ENCODE data around the gene SERPINA1.
A peak's percentile ranks its signal among the peaks of the same experiment; 100 is the strongest.

The SERPINA1 gene

DNA sequence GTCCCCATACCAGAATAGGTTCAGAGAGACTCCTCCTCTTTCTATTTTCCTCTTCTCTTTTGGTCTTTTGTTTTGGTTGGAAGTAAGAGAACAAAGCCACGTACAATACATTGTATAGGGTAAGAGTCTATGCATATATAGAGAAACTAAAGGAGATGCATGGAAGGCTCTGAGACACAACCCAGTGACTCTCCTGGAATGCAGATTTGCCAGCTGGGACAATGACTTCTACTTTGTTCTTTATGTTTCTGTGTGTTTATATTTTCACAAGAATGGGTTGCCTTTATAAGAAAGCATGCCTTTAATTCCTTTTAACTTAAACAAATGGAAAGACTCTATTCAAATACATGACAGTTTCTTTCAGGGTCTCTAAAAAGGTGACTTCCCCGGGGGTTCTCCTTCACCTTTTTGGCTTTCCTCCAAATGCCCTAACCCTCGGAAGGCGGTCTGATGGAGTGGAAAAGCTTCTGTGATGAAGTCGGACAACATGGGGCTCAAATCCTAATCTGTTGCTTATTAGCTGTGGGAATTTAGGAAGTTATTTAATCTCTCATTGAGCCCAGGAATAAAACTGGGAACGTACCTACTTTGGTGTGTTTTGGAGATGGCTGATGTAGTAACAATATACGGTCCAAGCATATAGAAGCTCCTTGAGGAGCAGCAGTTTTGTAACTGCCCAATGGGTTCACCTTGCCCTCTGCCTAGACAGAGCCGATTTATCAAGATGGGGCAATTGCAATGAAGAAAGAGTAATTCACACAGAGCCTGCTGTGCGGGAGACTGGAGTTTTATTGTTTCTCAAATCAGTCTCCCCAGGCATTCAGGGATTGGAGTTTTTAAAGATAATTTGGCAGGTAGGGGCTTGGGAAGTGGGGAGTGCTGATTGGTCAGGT lies 9.1 kb upstream of the SERPINA1 start:
- DNase-seq: no peak

- no peak for DNase-seq
Observed at GRCh38 chr14:94396628-94397225, 8.3 kb upstream of the SERPINA1 start.

DNA sequence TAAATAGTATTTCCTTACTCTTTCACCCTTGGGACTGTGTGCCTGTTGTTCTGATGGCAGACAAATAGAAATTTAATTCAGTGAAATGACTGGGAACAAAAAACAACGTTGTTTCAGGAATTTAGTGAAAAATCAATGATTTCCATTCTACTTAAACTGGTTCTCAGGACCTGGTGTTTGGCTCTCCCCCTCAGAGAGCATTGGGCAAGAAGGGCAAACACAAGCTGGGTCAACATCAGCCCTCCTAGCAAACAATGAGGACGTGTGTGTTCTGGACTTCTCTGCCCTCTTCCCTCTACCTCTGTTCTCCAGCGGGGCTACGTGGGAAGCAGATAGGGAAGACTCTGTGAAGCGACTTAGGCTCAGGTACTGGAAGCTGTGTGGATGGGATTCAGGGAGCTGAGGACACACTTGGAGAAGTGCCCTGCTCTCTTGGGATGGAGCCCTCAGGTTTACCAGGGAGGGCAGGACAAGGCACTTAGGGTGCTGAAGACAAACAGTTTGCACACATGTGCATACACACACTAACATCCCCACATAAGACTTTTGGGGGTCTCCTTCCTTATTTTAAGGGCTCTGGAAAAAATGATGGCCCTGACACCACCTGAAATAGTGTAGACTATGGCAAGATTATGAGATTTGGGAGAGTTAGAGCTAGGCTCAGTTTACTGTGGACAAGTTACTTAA lies 7.6 kb upstream of the SERPINA1 start:
- DNase-seq: no peak

DNA sequence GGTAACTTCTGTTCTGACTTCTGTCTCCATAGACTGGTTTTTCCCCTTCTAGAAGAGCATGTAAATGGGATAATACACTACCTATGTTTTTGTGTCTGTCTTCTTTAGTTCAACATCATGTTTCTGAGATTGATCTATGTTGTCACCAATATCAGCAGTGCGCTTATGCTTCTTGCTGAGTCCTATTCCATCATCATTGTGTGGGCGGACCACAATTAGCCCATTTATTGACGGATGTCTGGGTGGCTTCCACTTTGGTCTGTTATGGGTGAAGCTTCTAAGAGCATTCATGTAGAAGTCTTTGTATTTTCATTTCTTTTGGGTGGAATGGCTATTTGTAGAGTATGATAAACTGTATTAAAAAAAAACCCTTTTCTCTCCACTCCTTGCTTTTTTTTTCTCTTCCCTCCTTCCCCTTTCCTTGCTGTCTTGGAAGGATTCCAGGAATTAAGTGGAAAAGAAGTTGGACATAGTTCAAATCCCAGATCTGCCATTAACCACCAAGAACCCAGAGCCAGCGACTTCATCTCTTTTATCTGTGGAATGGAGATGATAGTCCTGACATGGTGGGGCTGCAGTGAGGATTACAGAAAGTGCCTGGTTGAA lies 7.0 kb upstream of the SERPINA1 start:
- no peak for DNase-seq

DNA sequence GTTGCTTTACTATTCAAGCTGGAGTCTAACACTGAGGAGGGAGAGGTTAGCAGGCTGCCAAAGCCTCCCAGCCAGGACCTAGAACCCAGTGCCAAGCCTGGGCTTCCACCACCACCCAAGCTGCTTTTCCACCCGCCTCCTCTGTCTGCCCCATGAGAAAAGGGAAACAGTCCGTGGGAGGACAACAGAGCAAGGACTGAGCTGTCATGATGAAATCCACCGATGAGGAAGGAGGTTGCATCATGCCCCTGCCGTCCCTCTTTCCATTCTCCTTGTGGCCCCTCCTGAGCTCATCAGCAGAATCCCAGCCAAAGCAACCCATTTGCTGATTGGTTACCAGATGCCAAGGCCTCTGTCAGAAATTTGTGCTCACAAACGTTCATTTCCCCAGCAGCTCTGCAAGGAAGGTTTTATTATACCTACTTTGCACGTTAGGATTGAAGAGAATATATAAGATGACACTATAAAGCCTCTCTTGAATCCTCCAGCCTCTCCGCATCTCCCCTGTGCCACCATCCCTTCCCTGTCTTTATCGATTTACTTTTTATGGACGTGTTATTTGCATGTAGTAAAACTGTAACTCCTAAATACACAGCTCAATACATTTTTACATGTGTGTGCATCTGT lies 6.3 kb upstream of the SERPINA1 start:
- no peak for DNase-seq

GRCh38 chr14:94394025-94394493 lies 5.7 kb upstream of the SERPINA1 start:
- no peak for DNase-seq

DNA sequence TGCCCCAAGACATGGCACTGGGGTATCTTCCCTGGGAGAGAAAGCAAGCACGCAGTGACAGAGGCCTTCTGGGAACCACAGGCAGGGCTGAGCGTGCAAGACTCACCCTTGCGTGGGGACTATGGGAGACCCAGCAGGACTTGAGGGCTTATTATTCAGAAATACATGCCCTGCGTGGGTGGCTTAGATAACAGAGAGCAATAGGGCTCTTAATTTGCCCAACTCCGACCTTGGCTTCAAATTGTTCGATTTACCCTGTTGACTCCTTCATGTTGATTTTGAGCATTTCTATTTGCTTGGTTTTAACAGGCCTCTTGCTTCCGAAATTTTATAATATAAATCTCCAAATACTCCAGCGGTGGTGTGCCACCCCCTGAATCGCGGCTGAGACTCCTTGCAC lies 5.1 kb upstream of the SERPINA1 start:
- DNase-seq: no peak

DNA sequence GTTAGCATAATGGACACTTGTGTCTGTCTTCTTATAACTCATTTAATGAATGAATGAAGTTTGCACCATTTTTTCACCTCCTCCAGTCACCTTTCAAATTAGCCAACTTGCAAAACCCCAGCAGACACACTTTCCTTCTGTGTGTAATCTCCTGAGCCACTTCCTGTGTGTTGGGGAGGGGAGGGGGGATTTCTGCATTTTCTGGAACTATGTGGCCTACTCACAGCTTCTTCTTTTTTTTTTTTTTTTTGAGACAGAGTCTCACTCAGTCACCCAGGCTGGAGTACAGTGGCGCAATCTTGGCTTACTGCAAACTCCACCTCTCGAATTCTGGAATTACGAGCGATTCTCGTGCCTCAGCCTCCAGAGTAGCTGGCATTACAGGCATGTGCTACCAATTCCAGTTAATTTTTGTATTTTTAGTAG lies 4.1 kb upstream of the SERPINA1 start:
- peak; percentile 51 for DNase-seq

DNA sequence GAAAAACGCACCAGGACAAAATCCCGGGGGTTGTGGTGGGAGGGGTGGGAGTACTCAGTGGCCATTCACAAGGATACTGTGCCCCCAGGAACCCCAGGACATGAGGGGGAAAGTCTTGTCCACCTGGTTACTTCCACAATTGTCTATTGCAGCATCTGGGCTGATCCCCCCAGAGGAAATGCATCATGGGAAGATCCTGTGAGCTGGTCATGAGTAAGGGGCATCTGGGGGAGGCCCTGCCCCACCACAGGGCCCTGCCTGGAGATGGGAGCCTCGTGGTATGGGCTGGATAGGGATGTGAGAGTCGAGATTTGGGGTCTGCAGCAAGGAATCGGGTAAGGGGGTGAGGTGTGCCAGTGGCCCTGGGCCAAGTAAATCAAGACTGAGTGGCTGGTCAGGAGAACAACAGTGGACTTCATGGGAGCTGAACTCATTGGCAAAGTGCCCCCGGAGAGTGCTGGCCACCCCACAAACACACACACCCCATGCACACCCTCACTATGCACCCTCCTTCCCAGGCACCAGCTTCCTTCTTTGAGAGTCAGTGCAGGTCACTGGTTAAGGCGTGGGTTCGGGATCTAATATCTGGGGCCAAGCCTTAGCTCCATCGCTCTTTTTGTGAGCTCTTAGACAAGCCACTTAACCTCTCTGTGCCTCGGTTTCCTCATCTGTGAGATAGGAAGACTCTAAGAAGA lies 3.0 kb upstream of the SERPINA1 start:
- DNase-seq: no peak

- DNase-seq: no peak
Observed at GRCh38 chr14:94390372-94391086, 2.1 kb upstream of the SERPINA1 start.

DNA sequence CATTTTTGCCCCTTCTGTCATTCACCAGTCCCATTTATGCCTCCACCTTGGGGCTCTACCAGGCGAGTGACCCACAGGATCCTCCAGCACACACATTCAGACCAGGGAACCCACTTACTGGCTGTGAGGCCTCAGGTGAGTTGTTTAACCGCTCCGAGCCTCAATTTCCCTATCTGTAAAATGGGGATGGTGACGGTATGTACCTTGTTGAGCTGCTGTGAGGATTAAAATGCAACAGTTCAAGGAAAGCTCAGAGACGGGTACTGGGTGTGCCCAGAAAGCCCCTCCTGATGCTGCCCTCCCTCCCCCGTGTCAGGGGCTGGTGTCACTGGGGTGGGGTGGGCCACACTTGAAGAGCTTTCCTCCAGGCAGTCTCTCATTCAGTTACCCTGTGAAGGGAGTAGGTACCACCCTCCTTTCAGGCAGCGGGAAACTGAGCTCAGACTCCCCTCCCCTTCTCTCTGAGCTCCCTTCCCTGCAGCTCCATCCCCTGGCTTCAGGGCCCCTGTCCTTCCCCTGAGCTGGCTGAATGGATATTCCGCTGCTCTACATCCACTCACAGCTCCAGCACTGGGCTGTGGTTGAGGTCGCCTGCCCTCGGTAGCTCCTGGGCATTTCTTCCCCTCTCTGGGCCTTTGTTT lies 1.4 kb upstream of the SERPINA1 start:
- no peak for DNase-seq

DNA sequence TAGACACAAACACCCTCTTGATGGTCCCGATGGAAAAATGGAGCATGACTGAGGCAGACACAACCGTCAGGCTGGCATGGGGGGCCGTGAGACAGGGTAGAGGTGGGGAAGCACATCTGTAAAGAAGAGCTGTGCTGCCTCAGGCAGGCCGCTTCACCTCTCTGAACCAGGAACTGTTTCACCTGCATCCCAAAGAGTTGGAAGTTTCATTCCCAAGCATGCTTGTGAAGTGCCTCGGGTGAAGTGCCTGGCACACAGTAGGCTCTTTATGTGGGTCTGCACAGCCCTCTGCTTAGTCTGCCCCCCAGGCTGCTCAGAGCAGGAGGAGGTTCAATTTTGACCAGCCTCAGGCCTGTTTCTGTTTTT lies 685 bp upstream of the SERPINA1 start:
- no peak for DNase-seq

GRCh38 chr14:94388027-94388383 lies 397 bp downstream of the SERPINA1 start:
- DNase-seq: no peak

GRCh38 chr14:94387051-94388026 lies 1.1 kb downstream of the SERPINA1 start:
- no peak for DNase-seq

DNA sequence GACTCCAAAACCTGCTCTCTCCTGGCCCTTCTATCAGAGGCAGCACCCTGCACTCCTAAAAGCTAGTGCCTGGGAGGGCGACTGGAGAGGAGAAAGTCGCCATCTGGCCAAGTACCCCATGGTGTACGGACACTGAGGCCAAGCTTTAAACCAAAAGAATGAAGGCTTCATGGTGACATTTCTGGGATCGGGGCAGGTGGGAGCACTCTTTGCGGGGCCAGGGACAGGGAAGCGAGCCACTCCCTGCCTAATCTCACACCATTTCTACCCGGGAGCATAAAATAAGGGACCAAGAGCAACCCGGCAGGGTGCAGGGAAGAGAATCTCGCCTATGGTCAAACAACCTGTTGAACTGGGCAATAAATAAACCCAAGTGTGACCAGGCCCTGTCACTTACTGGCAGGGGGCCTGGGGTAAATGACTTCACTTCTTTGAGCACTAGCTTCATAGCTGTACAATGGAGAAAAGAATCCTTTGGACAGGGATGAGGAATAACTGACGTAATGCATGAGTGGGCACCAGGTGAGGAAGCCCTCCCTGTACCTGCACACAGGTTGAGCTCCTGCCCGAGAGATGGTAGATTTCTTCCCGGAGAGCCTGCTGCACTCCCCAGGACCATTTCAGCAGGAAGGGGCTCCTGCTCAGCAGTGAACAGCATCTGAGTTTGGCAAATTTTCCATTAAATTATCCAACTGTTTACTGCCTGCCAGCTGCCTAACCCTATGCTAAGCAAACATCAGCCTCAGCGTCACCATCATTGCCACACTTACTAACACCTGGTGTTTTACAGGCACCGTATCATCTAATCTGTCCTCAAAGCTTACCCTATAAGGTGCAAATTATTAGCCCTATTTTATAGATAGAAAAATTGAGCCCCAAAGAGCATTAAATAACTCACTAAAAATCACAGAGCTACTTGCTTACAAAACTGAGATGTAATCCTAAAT lies 2.0 kb downstream of the SERPINA1 start:
- no peak for DNase-seq

DNA sequence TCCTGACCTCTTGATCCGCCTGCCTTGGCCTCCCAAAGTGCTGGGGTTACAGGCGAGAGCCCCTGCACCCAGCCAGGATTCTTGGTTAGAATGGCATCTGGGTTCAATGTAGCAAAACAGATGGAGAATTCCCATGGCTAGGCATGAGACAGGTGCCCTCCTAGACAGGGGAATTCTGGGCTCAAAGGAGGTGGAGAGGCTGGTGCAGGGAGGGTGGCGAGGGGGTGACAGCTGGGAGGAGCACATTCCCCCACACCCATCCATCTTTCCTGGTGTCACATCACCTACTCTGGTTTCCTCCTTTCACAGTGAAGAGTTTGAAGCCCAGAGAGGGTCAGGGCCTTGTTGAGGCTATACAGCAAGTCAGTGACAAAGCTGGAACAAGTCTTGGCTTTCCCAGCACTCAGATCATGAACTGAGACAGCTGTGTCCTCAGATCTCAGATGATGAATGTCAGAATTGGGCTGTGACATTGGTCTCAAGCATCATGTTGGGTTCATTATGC lies 2.8 kb downstream of the SERPINA1 start:
- no peak for DNase-seq

DNA sequence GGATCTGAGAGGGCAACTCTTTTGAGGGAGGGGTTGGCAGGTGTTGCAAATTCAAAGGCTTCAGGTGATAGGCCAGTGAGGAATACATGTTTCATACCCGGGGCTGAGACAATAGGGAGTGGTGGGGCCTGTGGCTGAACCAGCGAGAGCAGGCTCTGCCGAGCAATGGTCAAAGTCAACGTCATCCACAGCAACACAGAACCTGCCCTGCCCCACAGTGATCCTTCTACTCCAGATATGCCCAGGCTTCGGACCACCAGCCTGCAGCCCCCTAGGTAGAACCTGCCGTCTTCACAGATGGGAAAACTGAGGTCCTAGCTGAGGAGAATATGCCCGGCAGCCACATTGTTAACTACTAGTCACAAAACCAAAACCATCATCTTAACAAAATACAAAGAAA lies 4.1 kb downstream of the SERPINA1 start:
- DNase-seq: no peak

GRCh38 chr14:94383777-94384176 lies 4.6 kb downstream of the SERPINA1 start:
- DNase-seq: no peak

Measured in activated CD4-positive, alpha-beta T cell treated with anti-CD3 and anti-CD28 coated beads, Interleukin-2, amount 50 U/mL, for 16 hours (primary cell).